ENCODE data around the gene RNF141. TPM values are rescaled to one million over a fixed set of nuclear protein-coding genes. Genes with fewer than 3 reads are reported as not detected.

The RNF141 gene
- total RNA-seq, 4 donors from 2014 or later: 28.1 to 35.1 (median 33.5) TPM

DNA sequence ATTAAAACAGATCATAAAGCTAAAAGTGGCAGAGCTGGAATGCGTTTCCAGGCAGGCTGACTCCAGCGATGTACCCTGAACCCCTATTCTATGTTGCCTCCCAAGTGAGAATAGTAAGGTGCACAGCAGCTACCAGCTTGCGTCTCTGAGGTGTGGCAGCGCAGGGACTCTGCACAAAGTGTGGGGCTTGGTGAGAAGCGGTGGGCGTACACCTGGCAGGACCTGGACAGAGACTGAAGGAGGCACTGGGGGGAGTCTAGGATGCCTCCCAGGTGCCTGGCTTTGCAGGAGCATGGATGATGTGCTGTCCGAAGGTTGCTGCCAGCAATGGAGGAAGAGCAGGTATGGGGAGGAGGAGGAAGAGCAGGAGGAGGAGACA lies 43.0 kb downstream of the RNF141 start:
- H3K4me3 ChIP-seq: no peak overlapping the region

DNA sequence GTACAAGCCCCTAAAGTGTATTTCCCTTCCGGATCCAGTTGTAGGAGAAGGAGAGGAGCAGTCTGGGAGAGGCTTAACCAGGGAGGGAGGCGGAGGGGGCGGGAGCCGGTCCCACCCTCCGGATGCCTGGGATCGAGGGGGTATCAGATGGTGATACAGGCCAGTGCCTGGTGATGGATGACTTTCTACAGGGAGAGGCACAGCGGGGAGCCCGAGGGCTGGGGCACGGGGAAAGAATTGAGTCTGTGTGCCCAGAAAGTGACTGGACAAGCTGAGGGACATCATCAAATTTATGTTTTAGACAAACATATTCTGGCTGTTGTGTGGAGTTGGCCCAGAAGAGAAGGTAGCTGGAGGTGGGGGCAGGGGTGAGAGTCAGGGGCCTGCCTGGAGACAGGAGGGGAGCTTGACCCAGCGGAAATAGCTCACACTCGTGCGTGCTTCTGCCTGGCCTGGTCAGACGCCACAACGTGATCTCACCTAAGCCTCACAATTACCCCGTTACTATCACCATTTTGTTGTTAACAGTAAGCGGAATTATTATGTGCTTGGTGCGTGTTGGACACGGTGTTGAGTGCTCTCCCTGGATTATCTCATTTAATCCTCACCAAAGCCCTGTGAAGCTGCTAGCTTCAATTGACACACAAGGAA lies 43.5 kb downstream of the RNF141 start:
- DNase-seq: peak in 1 of 3 donors; percentile 7
- Histone ChIP-seq H3K4me3 (no peak overlapping the region), H3K27ac (no peak overlapping the region), H3K27me3 (no peaks in the 10 kb centered on the region), H3K36me3 (peaks cover 0 to 48% (median 0%) of the 10 kb centered on the region in 3 donors), H3K4me1 (no peaks in the 10 kb centered on the region), H3K9me3 (no peaks in the 10 kb centered on the region)
- TF ChIP-seq CTCF (IDR thresholded peaks at IDR 0.05) (no peak), POLR2A (IDR thresholded peaks at IDR 0.05) (no peak)

More for the DNA sequence above, 43.0 kb downstream of the RNF141 start:
- Histone ChIP-seq H3K9me3 (no peaks in the 10 kb centered on the region), H3K36me3 (peaks cover 0 to 48% (median 0%) of the 10 kb centered on the region in 3 donors), H3K27ac (no peak overlapping the region), H3K4me1 (no peaks in the 10 kb centered on the region), H3K27me3 (no peaks in the 10 kb centered on the region)
- no peak for TF ChIP-seq CTCF (IDR thresholded peaks at IDR 0.05)
- TF ChIP-seq POLR2A (IDR thresholded peaks at IDR 0.05): no peak
- DNase-seq: peak in 1 of 3 donors; percentile 8

GRCh38 chr11:10496296-10496936 lies 44.6 kb downstream of the RNF141 start:
- H3K4me1 ChIP-seq: no peaks in the 10 kb centered on the region
- H3K4me3 ChIP-seq: no peak overlapping the region
- no peak for TF ChIP-seq POLR2A (IDR thresholded peaks at IDR 0.05)
- no peak for TF ChIP-seq CTCF (IDR thresholded peaks at IDR 0.05)
- H3K27ac ChIP-seq: no peak overlapping the region
- DNase-seq: peak in 1 of 3 donors; percentile 0
- H3K36me3 ChIP-seq: peaks cover 0 to 41% (median 0%) of the 10 kb centered on the region in 3 donors
- H3K27me3 ChIP-seq: no peaks in the 10 kb centered on the region
- H3K9me3 ChIP-seq: no peaks in the 10 kb centered on the region

DNA sequence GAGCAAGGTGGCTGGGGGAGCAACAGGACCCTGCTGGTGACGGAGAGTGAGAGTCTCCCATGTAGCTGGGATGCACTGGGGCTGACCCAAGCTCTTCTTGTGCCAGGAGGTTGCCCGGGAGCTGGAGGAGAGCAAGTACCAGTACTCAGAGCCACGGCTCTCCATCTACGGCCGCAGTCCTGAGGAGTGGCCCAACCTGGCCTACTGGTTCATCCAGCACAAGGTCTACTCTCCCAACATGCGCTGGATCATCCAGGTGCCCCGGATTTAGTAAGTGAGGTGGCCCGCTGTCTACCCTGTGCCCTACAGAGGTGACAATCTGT lies 45.6 kb downstream of the RNF141 start:
- Histone ChIP-seq H3K9me3 (no peaks in the 10 kb centered on the region), H3K27ac (no peak overlapping the region), H3K27me3 (no peaks in the 10 kb centered on the region), H3K36me3 (peaks cover 0 to 39% (median 0%) of the 10 kb centered on the region in 3 donors), H3K4me3 (no peak overlapping the region), H3K4me1 (peaks cover 0 to 8% (median 0%) of the 10 kb centered on the region in 4 donors)
- no peak for DNase-seq
- TF ChIP-seq POLR2A (IDR thresholded peaks at IDR 0.05) (no peak), CTCF (IDR thresholded peaks at IDR 0.05) (no peak)

GRCh38 chr11:10494636-10495463 lies 46.1 kb downstream of the RNF141 start:
- Histone ChIP-seq H3K27ac (no peak overlapping the region), H3K4me1 (peaks cover 0 to 11% (median 0%) of the 10 kb centered on the region in 4 donors), H3K27me3 (no peaks in the 10 kb centered on the region), H3K36me3 (peaks cover 0 to 33% (median 0%) of the 10 kb centered on the region in 3 donors), H3K9me3 (no peaks in the 10 kb centered on the region), H3K4me3 (no peak overlapping the region)
- no peak for DNase-seq
- TF ChIP-seq POLR2A (IDR thresholded peaks at IDR 0.05): no peak
- TF ChIP-seq CTCF (IDR thresholded peaks at IDR 0.05): no peak

Data from Peyer's patch (tissue), 4 donors.